ENCODE measurements around the gene SMIM5. TPM values are rescaled to one million over a fixed set of nuclear protein-coding genes. Genes with fewer than 3 reads are reported as not detected.

The SMIM5 gene
- total RNA-seq, 1 donor from 2014 or later: 0.84 TPM

- Histone ChIP-seq H3K9me3 (no peaks in the 10 kb centered on the region), H3K4me3 (no peak overlapping the region), H3K27me3 (no peaks in the 10 kb centered on the region), H3K36me3 (peaks cover 50% of the 10 kb centered on the region), H3K27ac (no peak overlapping the region), H3K4me1 (no peaks in the 10 kb centered on the region)
- peak; percentile 43 for TF ChIP-seq CTCF (IDR thresholded peaks at IDR 0.05)
- ATAC-seq: peak; percentile 7
- DNase-seq: no peak
- intact Hi-C loops (cut with DNase I): no loop called here
These were observed 7.3 kb upstream of the SMIM5 start for GRCh38 chr17:75625813-75626486.

- DNase-seq: no peak
These were observed 6.7 kb upstream of the SMIM5 start for GRCh38 chr17:75626496-75627038.

GRCh38 chr17:75627094-75627493, 6.1 kb upstream of the SMIM5 start:
- TF ChIP-seq CTCF (IDR thresholded peaks at IDR 0.05): no peak
- intact Hi-C loops (cut with DNase I): no loop called here

More at GRCh38 chr17:75626496-75627038, 6.7 kb upstream of the SMIM5 start:
- H3K36me3 ChIP-seq: peaks cover 46% of the 10 kb centered on the region
- no peak overlapping the region for H3K4me3 ChIP-seq
- H3K27me3 ChIP-seq: no peaks in the 10 kb centered on the region
- no peak for TF ChIP-seq CTCF (IDR thresholded peaks at IDR 0.05)
- H3K9me3 ChIP-seq: no peaks in the 10 kb centered on the region
- intact Hi-C loops (cut with DNase I): no loop called here
- no peak overlapping the region for H3K27ac ChIP-seq
- no peak for ATAC-seq
- H3K4me1 ChIP-seq: no peaks in the 10 kb centered on the region

GRCh38 chr17:75628425-75628824, 4.8 kb upstream of the SMIM5 start:
- intact Hi-C loops (cut with DNase I): no loop called here
- DNase-seq: no peak
- peaks cover 43% of the 10 kb centered on the region for H3K36me3 ChIP-seq

More at GRCh38 chr17:75627094-75627493, 6.1 kb upstream of the SMIM5 start:
- H3K4me3 ChIP-seq: no peak overlapping the region
- peaks cover 43% of the 10 kb centered on the region for H3K36me3 ChIP-seq
- H3K27me3 ChIP-seq: no peaks in the 10 kb centered on the region
- no peak for DNase-seq
- no peak overlapping the region for H3K27ac ChIP-seq
- H3K9me3 ChIP-seq: no peaks in the 10 kb centered on the region
- ATAC-seq: no peak
- no peaks in the 10 kb centered on the region for H3K4me1 ChIP-seq

GRCh38 chr17:75629157-75629556, 4.1 kb upstream of the SMIM5 start:
- H3K27ac ChIP-seq: no peak overlapping the region
- ATAC-seq: no peak
- intact Hi-C loops (cut with DNase I): no loop called here
- H3K36me3 ChIP-seq: peaks cover 43% of the 10 kb centered on the region
- DNase-seq: no peak
- TF ChIP-seq CTCF (IDR thresholded peaks at IDR 0.05): no peak
- H3K9me3 ChIP-seq: no peaks in the 10 kb centered on the region
- H3K4me3 ChIP-seq: no peak overlapping the region
- no peaks in the 10 kb centered on the region for H3K27me3 ChIP-seq
- H3K4me1 ChIP-seq: peaks cover 18% of the 10 kb centered on the region

More at GRCh38 chr17:75628425-75628824, 4.8 kb upstream of the SMIM5 start:
- Histone ChIP-seq H3K4me3 (no peak overlapping the region), H3K4me1 (peaks cover 11% of the 10 kb centered on the region), H3K27ac (no peak overlapping the region), H3K27me3 (no peaks in the 10 kb centered on the region), H3K9me3 (no peaks in the 10 kb centered on the region)
- ATAC-seq: no peak
- no peak for TF ChIP-seq CTCF (IDR thresholded peaks at IDR 0.05)
